Measurements from ENCODE around the gene EDDM13.

DNA sequence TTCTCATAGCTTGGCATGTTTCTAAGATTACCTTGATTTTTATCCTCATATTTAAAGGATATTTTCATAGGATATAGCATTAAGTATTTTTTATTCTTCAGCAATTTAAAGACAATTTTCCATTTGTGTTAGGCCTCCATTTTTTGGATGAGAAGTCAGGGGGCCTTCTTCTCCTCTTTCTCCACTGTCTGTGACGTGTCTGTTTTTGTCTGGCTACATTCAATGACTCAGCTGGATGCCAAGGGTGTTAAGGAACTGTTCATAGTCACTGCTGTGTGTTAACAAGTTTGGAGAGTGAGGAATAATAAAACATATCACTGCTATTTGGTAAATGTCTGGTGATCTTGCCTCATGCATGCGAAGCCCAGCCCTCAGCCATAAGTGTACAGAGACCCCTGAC lies 84.4 kb downstream of the EDDM13 start:
- TF ChIP-seq ZFP36 (IDR thresholded peaks at IDR 0.05; ENCODE audit: borderline replicate concordance, partially characterized antibody) (no peak), POLR2A (IDR thresholded peaks at IDR 0.05; ENCODE audit: low read length) (no peak), MYC (IDR thresholded peaks at IDR 0.05; ENCODE audit: borderline replicate concordance, low read length) (no peak)
- TF ChIP-seq, protein P1, sequence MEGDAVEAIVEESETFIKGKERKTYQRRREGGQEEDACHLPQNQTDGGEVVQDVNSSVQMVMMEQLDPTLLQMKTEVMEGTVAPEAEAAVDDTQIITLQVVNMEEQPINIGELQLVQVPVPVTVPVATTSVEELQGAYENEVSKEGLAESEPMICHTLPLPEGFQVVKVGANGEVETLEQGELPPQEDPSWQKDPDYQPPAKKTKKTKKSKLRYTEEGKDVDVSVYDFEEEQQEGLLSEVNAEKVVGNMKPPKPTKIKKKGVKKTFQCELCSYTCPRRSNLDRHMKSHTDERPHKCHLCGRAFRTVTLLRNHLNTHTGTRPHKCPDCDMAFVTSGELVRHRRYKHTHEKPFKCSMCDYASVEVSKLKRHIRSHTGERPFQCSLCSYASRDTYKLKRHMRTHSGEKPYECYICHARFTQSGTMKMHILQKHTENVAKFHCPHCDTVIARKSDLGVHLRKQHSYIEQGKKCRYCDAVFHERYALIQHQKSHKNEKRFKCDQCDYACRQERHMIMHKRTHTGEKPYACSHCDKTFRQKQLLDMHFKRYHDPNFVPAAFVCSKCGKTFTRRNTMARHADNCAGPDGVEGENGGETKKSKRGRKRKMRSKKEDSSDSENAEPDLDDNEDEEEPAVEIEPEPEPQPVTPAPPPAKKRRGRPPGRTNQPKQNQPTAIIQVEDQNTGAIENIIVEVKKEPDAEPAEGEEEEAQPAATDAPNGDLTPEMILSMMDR (IDR thresholded peaks at IDR 0.05), result no peak
- TF ChIP-seq, protein P2, sequence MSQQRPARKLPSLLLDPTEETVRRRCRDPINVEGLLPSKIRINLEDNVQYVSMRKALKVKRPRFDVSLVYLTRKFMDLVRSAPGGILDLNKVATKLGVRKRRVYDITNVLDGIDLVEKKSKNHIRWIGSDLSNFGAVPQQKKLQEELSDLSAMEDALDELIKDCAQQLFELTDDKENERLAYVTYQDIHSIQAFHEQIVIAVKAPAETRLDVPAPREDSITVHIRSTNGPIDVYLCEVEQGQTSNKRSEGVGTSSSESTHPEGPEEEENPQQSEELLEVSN (IDR thresholded peaks at IDR 0.05; ENCODE audit: borderline replicate concordance, low read depth), result no peak

All from A549 (cell line).